ENCODE results near the gene ROBO1. TPM values are rescaled to one million over a fixed set of nuclear protein-coding genes. Genes with fewer than 3 reads are reported as not detected.

Gene ROBO1
- total and polyA plus RNA-seq, 4 donors, result 1.0 to 30.3 (median 3.9) TPM

GRCh38 chr3:79002465-79003372, 765.1 kb downstream of the ROBO1 start:
- 44% methylated on average over 4 of the region's 4 CpGs for WGBS
- Histone ChIP-seq H3K27ac (ENCODE audit: low read depth in 1 of 2, low read length in 2 of 2) (no peak overlapping the region), H3K9ac (ENCODE audit: low read depth in 1 of 2, low read length in 2 of 2) (no peak overlapping the region), H3K4me3 (ENCODE audit: low read depth in 1 of 3, low read length in 3 of 3) (no peak overlapping the region), H3K9me3 (ENCODE audit: control insufficient read depth in 4 of 4, low read length in 3 of 4) (peaks cover 0 to 2% (median 0%) of the 10 kb centered on the region in 4 donors), H3K36me3 (ENCODE audit: control insufficient read depth in 4 of 4, insufficient read depth in 3 of 4, low read depth in 1 of 4, low read length in 3 of 4) (no peaks in the 10 kb centered on the region), H3K27me3 (ENCODE audit: control insufficient read depth in 4 of 4, insufficient read depth in 4 of 4, low read length in 3 of 4) (no peaks in the 10 kb centered on the region), H3K4me1 (ENCODE audit: control insufficient read depth in 4 of 4, insufficient read depth in 4 of 4, low read length in 3 of 4) (no peaks in the 10 kb centered on the region)
- TF ChIP-seq YY1 (IDR thresholded peaks at IDR 0.05), result no peak
- no peak for TF ChIP-seq REST (IDR thresholded peaks at IDR 0.05)
- TF ChIP-seq ZBTB33 (IDR thresholded peaks at IDR 0.05), result no peak
- TF ChIP-seq JUND (IDR thresholded peaks at IDR 0.05), result no peak
- no peak for TF ChIP-seq HNF4A (conservative IDR thresholded peaks at IDR 0.05)
- TF ChIP-seq HNF4G (IDR thresholded peaks at IDR 0.05), result no peak
- no peak for TF ChIP-seq EGR1 (IDR thresholded peaks at IDR 0.05; ENCODE audit: low read depth in 2 of 2)
- TF ChIP-seq FOXA1 (IDR thresholded peaks at IDR 0.05), result no peak
- no peak for TF ChIP-seq ATF3 (IDR thresholded peaks at IDR 0.05)
- no peak for TF ChIP-seq CTCF (IDR thresholded peaks at IDR 0.05; ENCODE audit: low read depth, low read length, missing input control)
- DNase-seq (ENCODE audit: low spot score), result no peak

GRCh38 chr3:79001255-79001654, 766.5 kb downstream of the ROBO1 start:
- no peak overlapping the region for H3K4me3 ChIP-seq (ENCODE audit: low read depth in 1 of 3, low read length in 3 of 3)
- H3K9me3 ChIP-seq (ENCODE audit: control insufficient read depth in 4 of 4, low read length in 3 of 4), result peaks cover 0 to 2% (median 0%) of the 10 kb centered on the region in 4 donors
- H3K27ac ChIP-seq (ENCODE audit: low read depth in 1 of 2, low read length in 2 of 2), result no peak overlapping the region
- no peaks in the 10 kb centered on the region for H3K4me1 ChIP-seq (ENCODE audit: control insufficient read depth in 4 of 4, insufficient read depth in 4 of 4, low read length in 3 of 4)
- no peaks in the 10 kb centered on the region for H3K36me3 ChIP-seq (ENCODE audit: control insufficient read depth in 4 of 4, insufficient read depth in 3 of 4, low read depth in 1 of 4, low read length in 3 of 4)
- H3K9ac ChIP-seq (ENCODE audit: low read depth in 1 of 2, low read length in 2 of 2), result no peak overlapping the region
- no peak for TF ChIP-seq RXRA (IDR thresholded peaks at IDR 0.05)
- TF ChIP-seq EGR1 (IDR thresholded peaks at IDR 0.05; ENCODE audit: low read depth in 2 of 2), result no peak
- TF ChIP-seq YY1 (IDR thresholded peaks at IDR 0.05), result no peak
- no peak for TF ChIP-seq FOXA2 (IDR thresholded peaks at IDR 0.05)
- no peak for TF ChIP-seq REST (IDR thresholded peaks at IDR 0.05)
- no peak for TF ChIP-seq GABPA (IDR thresholded peaks at IDR 0.05 in 1 of 2, conservative IDR thresholded peaks at IDR 0.05 in 1 of 2)
- TF ChIP-seq TAF1 (conservative IDR thresholded peaks at IDR 0.05), result no peak
- TF ChIP-seq SP1 (IDR thresholded peaks at IDR 0.05), result no peak
- WGBS, result 91% methylated on average over 3 of the region's 3 CpGs
- no peak for DNase-seq (ENCODE audit: low spot score)
- H3K27me3 ChIP-seq (ENCODE audit: control insufficient read depth in 4 of 4, insufficient read depth in 4 of 4, low read length in 3 of 4), result no peaks in the 10 kb centered on the region
